ENCODE data around the gene UBE3D.

DNA sequence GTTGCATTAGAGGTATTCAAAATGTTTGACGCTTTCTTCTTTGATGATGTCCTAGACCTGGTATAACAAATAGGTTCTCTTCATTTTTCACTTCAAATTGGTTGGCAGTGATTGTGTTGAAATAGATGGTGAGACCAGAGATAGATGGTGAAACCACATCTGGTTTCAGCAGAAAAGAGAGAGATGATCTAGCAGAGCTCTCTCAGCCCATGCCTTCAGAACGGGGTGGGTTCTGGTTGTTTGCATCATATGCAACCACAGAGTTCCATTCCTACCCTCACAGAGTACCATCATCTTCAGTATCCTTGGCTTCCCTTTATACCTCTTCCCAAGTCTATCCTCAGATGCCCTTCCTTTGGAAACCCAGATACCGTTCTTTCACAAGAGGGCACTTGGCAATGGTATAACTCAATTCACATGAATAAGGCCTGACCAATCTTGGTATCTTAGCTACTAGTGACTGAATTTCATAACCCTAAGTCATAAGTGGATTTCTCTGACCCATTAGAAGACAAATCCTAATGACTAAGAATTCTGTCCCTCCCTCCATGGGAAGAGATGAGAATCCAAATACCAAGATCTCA, 93.7 kb downstream of the UBE3D start:
- TF ChIP-seq, protein P1, sequence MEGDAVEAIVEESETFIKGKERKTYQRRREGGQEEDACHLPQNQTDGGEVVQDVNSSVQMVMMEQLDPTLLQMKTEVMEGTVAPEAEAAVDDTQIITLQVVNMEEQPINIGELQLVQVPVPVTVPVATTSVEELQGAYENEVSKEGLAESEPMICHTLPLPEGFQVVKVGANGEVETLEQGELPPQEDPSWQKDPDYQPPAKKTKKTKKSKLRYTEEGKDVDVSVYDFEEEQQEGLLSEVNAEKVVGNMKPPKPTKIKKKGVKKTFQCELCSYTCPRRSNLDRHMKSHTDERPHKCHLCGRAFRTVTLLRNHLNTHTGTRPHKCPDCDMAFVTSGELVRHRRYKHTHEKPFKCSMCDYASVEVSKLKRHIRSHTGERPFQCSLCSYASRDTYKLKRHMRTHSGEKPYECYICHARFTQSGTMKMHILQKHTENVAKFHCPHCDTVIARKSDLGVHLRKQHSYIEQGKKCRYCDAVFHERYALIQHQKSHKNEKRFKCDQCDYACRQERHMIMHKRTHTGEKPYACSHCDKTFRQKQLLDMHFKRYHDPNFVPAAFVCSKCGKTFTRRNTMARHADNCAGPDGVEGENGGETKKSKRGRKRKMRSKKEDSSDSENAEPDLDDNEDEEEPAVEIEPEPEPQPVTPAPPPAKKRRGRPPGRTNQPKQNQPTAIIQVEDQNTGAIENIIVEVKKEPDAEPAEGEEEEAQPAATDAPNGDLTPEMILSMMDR (IDR thresholded peaks at IDR 0.05 in 8 of 11, conservative IDR thresholded peaks at IDR 0.05 in 3 of 11): no peak
- TF ChIP-seq POLR2A (IDR thresholded peaks at IDR 0.05) (no peak), POLR2AphosphoS5 (IDR thresholded peaks at IDR 0.05) (no peak)
